ENCODE data around the gene TSPAN12. TPM values are rescaled to one million over a fixed set of nuclear protein-coding genes. Genes with fewer than 3 reads are reported as not detected.

The TSPAN12 gene
- total and polyA plus RNA-seq, 2 of the 4 experiments (the other 2 are of a cell fraction) = 0.36 to 0.72 TPM

GRCh38 chr7:120842121-120842621, 15.8 kb downstream of the TSPAN12 start:
- dilution Hi-C loops (cut with HindIII; ENCODE audit: low sequenced_read_pairs, unreplicated experiment) (no loop called here), intact Hi-C loops (cut with micrococcal nuclease) (no loop called here), in situ Hi-C loops (cut with MboI; ENCODE audit: low sequenced_read_pairs) (no loop called here)
- no CpG with 5 or more reads among the region's 4 CpGs for WGBS, 2 experiments (ENCODE audit: extremely low coverage in 2 of 2, insufficient read length in 1 of 2)
- CTCF ChIA-PET = no interaction called here
- no peaks in the 10 kb centered on the region for H3K79me1 ChIP-seq (ENCODE audit: low read depth in 1 of 2, low read length in 2 of 2)
- H3K56ac ChIP-seq (ENCODE audit: extremely low read depth, insufficient read depth, low read length) = no peak overlapping the region
- no peak overlapping the region for H3K4me3 ChIP-seq (ENCODE audit: insufficient read depth, low read depth, low read length)
- TF ChIP-seq RCOR1 (IDR thresholded peaks at IDR 0.05; ENCODE audit: insufficient replicate concordance, low read length) (no peak), CTCF (conservative IDR thresholded peaks at IDR 0.05; ENCODE audit: low read depth, low read length) (no peak), MAFK (IDR thresholded peaks at IDR 0.05; ENCODE audit: low read depth, low read length) (no peak), CHD1 (IDR thresholded peaks at IDR 0.05; ENCODE audit: low read depth, low read length) (no peak), POLR2A (IDR thresholded peaks at IDR 0.05; ENCODE audit: low read depth, low read length) (no peak), USF2 (IDR thresholded peaks at IDR 0.05; ENCODE audit: low read depth, low read length) (no peak), MAZ (IDR thresholded peaks at IDR 0.05; ENCODE audit: borderline replicate concordance, low read depth, low read length) (no peak), FOS (IDR thresholded peaks at IDR 0.05; ENCODE audit: low read depth, low read length) (no peak), RFX5 (IDR thresholded peaks at IDR 0.05; ENCODE audit: low read depth, low read length) (no peak), NFE2L2 (IDR thresholded peaks at IDR 0.05; ENCODE audit: low read depth, low read length) (no peak), ELK1 (IDR thresholded peaks at IDR 0.05; ENCODE audit: borderline replicate concordance, low read depth, low read length) (no peak), SMC3 (IDR thresholded peaks at IDR 0.05; ENCODE audit: low read depth, low read length) (no peak), RAD21 (IDR thresholded peaks at IDR 0.05; ENCODE audit: low read length) (no peak), BHLHE40 (IDR thresholded peaks at IDR 0.05; ENCODE audit: low read depth, low read length) (no peak)
- peaks cover 12% of the 10 kb centered on the region for H3K36me3 ChIP-seq (ENCODE audit: control insufficient read depth, insufficient read depth, low read length)
- no peak for DNase-seq
- H4K91ac ChIP-seq (ENCODE audit: insufficient read depth, low read depth, low read length) = no peak overlapping the region
- H2BK15ac ChIP-seq (ENCODE audit: low read depth, low read length) = no peak overlapping the region
- H2AK9ac ChIP-seq (replicated peaks; ENCODE audit: low read depth, low read length, poor library complexity) = no peak overlapping the region
- no TSS peak for BruUV-seq (replicated peaks)
- no peak overlapping the region for H2AK5ac ChIP-seq (ENCODE audit: low read depth, low read length)
- no peak overlapping the region for H3K4ac ChIP-seq (ENCODE audit: low read depth, low read length)
- POLR2A ChIA-PET (ENCODE audit: unreplicated experiment) = interaction anchor here (1.0 kb wide), 1 partner anchor 125 kb away, joined by 13 read pairs; no protein-coding TSS in a partner anchor
- H3K27me3 ChIP-seq (ENCODE audit: control insufficient read depth, insufficient read depth, low read length) = no peaks in the 10 kb centered on the region
- H3K9me1 ChIP-seq (ENCODE audit: insufficient read depth, low read length) = no peaks in the 10 kb centered on the region
- peaks cover 2% of the 10 kb centered on the region; the same call in 1 of the 2 replicates for H3K4me1 ChIP-seq (ENCODE audit: control insufficient read depth, insufficient read depth, low read length)
- H3K4me2 ChIP-seq (ENCODE audit: low read depth, low read length) = no peak overlapping the region
- H4K5ac ChIP-seq (ENCODE audit: low read depth, low read length) = no peak overlapping the region
- no peak overlapping the region for H3K9ac ChIP-seq (ENCODE audit: low read depth, low read length)
- no peak overlapping the region for H2BK5ac ChIP-seq (ENCODE audit: low read depth, low read length, poor library complexity, severe bottlenecking)
- no peak overlapping the region for H3K18ac ChIP-seq (ENCODE audit: low read depth, low read length)
- no peak overlapping the region for H3K23ac ChIP-seq (ENCODE audit: low read depth, low read length)
- H4K8ac ChIP-seq (ENCODE audit: low read depth in 2 of 2, low read length in 2 of 2) = no peak overlapping the region
- H2BK120ac ChIP-seq (ENCODE audit: low read depth, low read length) = no peak overlapping the region
- H4K20me1 ChIP-seq (ENCODE audit: insufficient read depth, low read length) = no peaks in the 10 kb centered on the region
- no peak overlapping the region for H3K14ac ChIP-seq (replicated peaks; ENCODE audit: low read depth, low read length)
- no peak for ATAC-seq (ENCODE audit: low read depth)
- no peak overlapping the region for H2AFZ ChIP-seq (replicated peaks; ENCODE audit: low read length, poor library complexity)
- H3K27ac ChIP-seq (ENCODE audit: insufficient read depth, low read length) = no peak overlapping the region
- no peak overlapping the region for H2BK20ac ChIP-seq (ENCODE audit: low read depth, low read length)
- H3K9me3 ChIP-seq (ENCODE audit: control insufficient read depth, insufficient read depth, low read length) = peaks cover 3% of the 10 kb centered on the region; the same call in 1 of the 2 replicates
